GM06990 (cell line): ENCODE data around the gene XYLT1.

Source experiments
- DNase-seq: peaks from one replicate; pipeline ENCODE4 v3.0.0-alpha.2; 2011; ENCODE audit not compliant: insufficient read length; ENCODE audit errors: extremely low read depth
- H3K27me3 ChIP-seq: replicated peaks from 2 replicates; pipeline ENCODE4 v1.6.0; 2011; ENCODE audit warnings: low read length; ENCODE audit not compliant: control insufficient read depth, insufficient read depth
- H3K36me3 ChIP-seq: 2 replicates; pipeline ENCODE4 v1.5.1; 2011; ENCODE audit warnings: low read length; ENCODE audit not compliant: control insufficient read depth, insufficient read depth
- H3K4me3 ChIP-seq: replicated peaks from 2 replicates; pipeline ENCODE4 v1.5.1; 2011; ENCODE audit warnings: low read depth, mild to moderate bottlenecking, control low read depth, low read length
- TF ChIP-seq, protein P1 (sequence below): IDR thresholded peaks from 2 replicates; pipeline ENCODE4 v1.5.1; 2011; ENCODE audit warnings: low read length, control low read depth, mild to moderate bottlenecking, inconsistent platforms; ENCODE audit not compliant: insufficient read depth, poor library complexity, severe bottlenecking

Gene XYLT1

DNA sequence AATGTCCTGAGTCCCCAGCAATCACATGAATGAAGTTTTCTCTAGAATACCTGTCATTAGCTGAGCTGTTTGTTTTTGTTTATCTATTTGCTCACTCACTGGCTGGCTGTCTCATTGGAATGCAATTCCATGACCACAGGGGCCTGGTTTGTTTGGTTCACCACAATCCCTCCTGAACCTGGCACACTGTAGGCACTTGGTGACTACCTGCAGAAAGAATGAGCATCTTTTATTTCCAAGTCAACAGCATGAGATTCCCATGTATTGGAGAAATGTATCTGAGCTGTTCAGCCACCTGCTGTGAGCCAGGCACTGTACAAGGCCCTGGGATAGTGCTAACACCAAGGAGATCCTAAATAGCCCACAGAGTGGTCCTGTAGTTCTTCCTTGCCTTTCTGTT lies 345.1 kb downstream of the XYLT1 start:
- H3K36me3 ChIP-seq, result peaks cover 2% of the 10 kb centered on the region
- no peak overlapping the region for H3K4me3 ChIP-seq
- no peak for DNase-seq
- no peaks in the 10 kb centered on the region for H3K27me3 ChIP-seq
- TF ChIP-seq, protein P1, sequence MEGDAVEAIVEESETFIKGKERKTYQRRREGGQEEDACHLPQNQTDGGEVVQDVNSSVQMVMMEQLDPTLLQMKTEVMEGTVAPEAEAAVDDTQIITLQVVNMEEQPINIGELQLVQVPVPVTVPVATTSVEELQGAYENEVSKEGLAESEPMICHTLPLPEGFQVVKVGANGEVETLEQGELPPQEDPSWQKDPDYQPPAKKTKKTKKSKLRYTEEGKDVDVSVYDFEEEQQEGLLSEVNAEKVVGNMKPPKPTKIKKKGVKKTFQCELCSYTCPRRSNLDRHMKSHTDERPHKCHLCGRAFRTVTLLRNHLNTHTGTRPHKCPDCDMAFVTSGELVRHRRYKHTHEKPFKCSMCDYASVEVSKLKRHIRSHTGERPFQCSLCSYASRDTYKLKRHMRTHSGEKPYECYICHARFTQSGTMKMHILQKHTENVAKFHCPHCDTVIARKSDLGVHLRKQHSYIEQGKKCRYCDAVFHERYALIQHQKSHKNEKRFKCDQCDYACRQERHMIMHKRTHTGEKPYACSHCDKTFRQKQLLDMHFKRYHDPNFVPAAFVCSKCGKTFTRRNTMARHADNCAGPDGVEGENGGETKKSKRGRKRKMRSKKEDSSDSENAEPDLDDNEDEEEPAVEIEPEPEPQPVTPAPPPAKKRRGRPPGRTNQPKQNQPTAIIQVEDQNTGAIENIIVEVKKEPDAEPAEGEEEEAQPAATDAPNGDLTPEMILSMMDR, result no peak

DNA sequence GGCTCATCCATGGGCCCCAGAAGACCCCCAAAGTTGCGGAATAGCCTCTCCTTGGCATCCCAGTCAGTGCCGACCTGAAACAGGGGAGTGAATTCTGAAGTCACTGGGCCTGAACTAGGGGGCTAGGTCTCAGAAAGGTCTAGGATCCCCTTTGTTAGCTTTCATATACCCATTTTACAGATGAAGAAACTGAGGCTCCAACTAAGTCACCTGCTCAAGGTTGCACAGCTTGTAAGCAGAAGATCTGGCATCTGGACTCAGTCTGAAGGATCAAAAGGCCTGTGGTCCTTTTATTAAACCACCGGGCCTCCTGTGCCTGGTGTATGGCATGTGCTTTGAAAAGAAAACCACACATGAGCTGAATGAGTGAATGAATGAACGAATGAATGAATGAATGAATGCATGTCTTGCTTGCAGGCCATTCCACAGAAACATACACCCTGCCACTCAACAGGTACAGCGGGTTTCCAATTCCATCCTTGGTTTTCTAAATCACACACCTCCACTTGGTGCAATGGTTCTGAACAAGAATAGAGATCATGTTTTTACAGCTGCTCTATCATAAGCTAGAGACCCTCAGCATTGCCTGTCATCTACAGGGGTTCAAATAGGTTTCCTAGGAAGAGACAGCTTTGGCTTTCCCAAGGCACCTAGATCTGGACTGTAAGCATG lies 352.7 kb downstream of the XYLT1 start:
- H3K4me3 ChIP-seq, result no peak overlapping the region
- H3K36me3 ChIP-seq, result no peaks in the 10 kb centered on the region
- DNase-seq, result no peak
- TF ChIP-seq, protein P1, result no peak
- H3K27me3 ChIP-seq, result no peaks in the 10 kb centered on the region

DNA sequence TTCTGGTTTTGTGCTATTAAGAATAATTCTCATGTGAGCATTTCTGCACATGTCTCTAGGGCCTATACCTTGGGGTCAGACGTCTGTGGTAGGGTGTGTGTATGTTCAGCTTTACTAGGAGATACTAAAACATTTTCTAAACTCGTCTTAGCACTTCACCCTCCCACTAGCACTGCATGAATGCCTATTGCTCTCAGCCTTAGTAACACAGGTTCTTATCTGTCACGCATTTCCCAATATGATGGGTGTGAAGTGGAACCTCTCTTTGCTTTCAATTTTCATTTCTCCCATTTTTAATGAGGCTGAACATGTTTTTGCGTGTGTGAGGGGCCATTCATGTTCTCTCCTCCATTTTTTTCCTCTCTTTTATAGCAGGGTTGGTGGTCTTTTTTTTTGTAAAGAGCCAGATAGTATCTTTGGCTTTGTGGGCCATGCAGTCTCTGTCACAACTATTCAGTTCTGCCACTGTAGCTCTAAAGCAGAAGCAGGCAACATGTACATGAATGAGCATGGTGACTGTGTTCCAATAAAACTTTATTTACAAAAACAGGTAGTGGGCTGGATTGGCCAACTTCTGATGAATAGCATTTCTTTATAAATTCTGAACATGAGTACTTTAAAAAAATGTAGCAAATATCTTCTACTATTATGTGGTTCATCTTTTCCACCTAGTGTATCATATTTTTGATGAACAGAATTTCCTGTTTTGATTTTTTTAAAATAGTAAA lies 354.0 kb downstream of the XYLT1 start:
- Histone ChIP-seq H3K27me3 (no peaks in the 10 kb centered on the region), H3K4me3 (no peak overlapping the region), H3K36me3 (no peaks in the 10 kb centered on the region)
- no peak for DNase-seq
- TF ChIP-seq, protein P1, result no peak

DNA sequence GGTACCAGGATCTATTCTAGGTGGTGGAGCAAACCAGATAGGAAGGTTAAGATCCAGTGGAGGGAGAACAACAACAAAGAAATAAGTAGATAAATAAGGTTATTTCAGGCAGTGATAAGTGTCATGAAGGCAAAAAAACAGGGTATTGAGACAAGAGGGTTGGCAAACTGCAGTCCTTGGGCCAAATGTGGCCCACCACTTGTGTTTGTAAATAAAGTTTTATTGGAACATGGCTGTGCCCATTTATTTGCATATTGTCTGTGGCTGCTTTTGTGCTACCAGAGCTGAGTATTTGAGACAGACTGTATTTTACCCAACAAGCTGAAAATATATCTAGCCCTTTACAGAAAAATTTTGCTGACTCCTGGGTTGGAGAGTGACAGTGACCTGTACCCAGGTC lies 361.3 kb downstream of the XYLT1 start:
- no peak overlapping the region for H3K4me3 ChIP-seq
- H3K27me3 ChIP-seq, result no peaks in the 10 kb centered on the region
- H3K36me3 ChIP-seq, result no peaks in the 10 kb centered on the region
- DNase-seq, result no peak
- TF ChIP-seq, protein P1, result no peak

DNA sequence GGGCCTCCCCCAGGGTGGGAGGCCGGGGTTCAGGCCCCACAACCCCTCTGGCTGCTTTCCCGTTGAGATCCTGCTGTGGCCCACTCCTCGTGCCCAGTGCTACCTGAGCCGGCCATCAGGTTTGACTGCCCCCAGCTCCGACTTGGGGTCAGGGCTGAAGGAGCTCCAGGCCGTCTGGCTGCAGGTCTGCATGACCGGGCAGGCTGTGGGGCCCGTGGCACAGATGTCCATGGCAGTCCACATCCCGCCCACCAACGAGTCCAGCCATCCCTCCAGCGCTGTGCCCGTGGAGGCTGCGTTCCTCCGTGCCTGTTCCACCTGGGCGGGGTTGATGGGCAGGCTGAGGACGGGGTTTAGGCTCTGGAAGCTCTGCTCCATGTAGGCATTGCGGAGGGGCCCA lies 362.2 kb downstream of the XYLT1 start:
- TF ChIP-seq, protein P1, result no peak
- no peak for DNase-seq
- Histone ChIP-seq H3K27me3 (no peaks in the 10 kb centered on the region), H3K36me3 (no peaks in the 10 kb centered on the region), H3K4me3 (no peak overlapping the region)

DNA sequence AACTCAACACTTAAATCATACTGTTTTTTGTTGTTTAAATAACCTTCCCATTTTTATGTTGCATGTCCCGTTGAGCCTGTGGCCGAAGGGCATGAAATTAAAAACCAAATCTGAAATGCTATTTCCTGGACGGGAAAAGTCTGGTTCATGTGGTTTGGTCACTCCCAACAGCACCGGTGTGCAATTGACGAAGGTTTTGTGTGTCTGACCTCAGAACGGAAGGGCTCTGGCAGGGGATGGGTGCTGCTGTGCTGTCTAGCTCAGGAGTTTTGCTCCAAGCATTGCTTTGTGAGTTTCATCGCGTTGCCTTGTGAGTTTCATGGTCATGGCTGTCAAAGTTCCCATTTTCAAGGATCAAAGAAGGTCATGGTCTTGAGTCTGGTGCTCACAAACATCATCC lies 363.3 kb downstream of the XYLT1 start:
- TF ChIP-seq, protein P1, result no peak

More for the DNA sequence above, 363.3 kb downstream of the XYLT1 start:
- no peaks in the 10 kb centered on the region for H3K27me3 ChIP-seq
- H3K4me3 ChIP-seq, result no peak overlapping the region
- no peak for DNase-seq
- no peaks in the 10 kb centered on the region for H3K36me3 ChIP-seq
